HFF-Myc (cell line): ENCODE measurements around the gene CCDC78.

Source experiments
- DNase-seq: peaks from one replicate; pipeline ENCODE4 v3.0.0-alpha.2; 2011; ENCODE audit warnings: low read depth; ENCODE audit errors: extremely low read depth
- H3K4me3 ChIP-seq: replicated peaks from 2 replicates; pipeline ENCODE4 v1.5.1; 2011; ENCODE audit warnings: low read depth, mild to moderate bottlenecking, control low read depth, low read length
- CTCF ChIP-seq: IDR thresholded peaks from 2 replicates; pipeline ENCODE4 v1.5.1; 2012; ENCODE audit warnings: mild to moderate bottlenecking, low read depth, low read length, control low read depth; ENCODE audit errors: missing control alignments

Gene CCDC78

DNA sequence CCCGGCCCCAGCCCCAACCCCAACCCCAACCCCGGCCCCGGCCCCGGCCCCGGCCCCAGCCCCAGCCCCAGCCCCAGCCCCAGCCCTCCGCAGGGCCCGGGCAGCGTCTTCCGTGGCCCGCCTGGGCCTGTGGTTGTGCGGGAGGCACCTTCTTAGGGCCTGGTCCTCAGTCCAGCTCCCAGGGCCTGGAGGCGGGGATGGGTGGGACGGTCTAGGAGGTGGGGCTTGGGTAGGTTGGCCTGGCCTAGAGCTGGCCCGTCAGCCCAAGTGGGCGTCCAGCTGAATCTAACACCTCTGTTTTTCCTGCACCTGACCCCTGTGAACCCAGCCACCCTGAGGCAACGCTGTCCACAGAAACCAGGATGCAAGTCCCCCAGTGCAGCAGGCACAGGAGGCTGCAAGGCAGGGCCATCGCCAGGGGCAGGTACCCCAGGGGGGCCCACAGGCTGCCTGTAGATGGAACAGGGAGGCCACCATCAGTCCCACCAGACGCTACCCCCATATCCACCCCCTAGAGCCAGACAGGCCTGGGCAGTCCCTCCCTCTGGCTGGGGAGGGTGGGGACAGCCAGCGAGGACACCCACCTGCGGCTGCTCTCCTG, 43.0 kb upstream of the CCDC78 start:
- H3K4me3 ChIP-seq = no peak overlapping the region
- DNase-seq = no peak
- TF ChIP-seq CTCF = no peak

- H3K4me3 ChIP-seq = no peak overlapping the region
- no peak for DNase-seq
- TF ChIP-seq CTCF = no peak
Observed at GRCh38 chr16:768428-768827, 42.2 kb upstream of the CCDC78 start.

GRCh38 chr16:767743-768235, 41.5 kb upstream of the CCDC78 start:
- no peak for DNase-seq

GRCh38 chr16:766820-767640, 40.8 kb upstream of the CCDC78 start:
- no peak for TF ChIP-seq CTCF
- H3K4me3 ChIP-seq = no peak overlapping the region
- no peak for DNase-seq

More at GRCh38 chr16:767743-768235, 41.5 kb upstream of the CCDC78 start:
- H3K4me3 ChIP-seq = no peak overlapping the region
- TF ChIP-seq CTCF = no peak

DNA sequence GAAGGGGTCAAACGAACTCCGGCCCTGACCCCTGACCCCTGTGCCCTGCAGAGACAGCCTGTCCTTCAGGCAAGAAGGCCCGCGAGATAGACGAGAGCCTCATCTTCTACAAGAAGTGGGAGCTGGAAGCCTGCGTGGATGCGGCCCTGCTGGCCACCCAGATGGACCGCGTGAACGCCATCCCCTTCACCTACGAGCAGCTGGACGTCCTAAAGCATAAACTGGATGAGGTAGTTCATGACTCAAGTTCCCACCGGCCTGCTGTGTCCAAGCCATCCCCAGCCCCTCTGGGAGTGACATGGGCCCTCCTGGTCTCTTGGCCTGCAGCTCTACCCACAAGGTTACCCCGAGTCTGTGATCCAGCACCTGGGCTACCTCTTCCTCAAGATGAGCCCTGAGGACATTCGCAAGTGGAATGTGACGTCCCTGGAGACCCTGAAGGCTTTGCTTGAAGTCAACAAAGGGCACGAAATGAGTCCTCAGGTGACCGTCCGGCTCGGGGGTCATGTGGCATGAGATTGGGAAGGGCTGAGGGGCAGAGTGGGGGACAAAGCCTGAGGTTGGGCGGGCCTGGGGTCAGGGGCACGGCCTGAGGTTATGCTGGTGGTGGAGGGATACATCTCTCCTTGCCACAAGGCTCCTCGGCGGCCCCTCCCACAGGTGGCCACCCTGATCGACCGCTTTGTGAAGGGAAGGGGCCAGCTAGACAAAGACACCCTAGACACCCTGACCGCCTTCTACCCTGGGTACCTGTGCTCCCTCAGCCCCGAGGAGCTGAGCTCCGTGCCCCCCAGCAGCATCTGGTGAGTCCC, 40.0 kb upstream of the CCDC78 start:
- no peak for DNase-seq
- TF ChIP-seq CTCF = no peak
- no peak overlapping the region for H3K4me3 ChIP-seq

- H3K4me3 ChIP-seq = no peak overlapping the region
- no peak for DNase-seq
- TF ChIP-seq CTCF = no peak
Observed at GRCh38 chr16:765488-765865, 39.2 kb upstream of the CCDC78 start.
